CD4-positive, CD25-positive, alpha-beta regulatory T cell (primary cell): ENCODE data around the gene KRTAP5-1. TPM values are rescaled to one million over a fixed set of nuclear protein-coding genes. Genes with fewer than 3 reads are reported as not detected.
"Not testable (repeated sequence)": the region's sequence is repeated elsewhere in the genome, so short reads cannot be mapped to it uniquely, and the experiment has no call there.

Source experiments
- ATAC-seq, 2 donors: fragments of 150-1000 bp; cut with Tn5 transposase; one replicate each; pipeline ENCODE4 v1.10.0; 2021; ENCODE audit warnings: low read depth in 2 of 2, moderate number of reproducible peaks in 2 of 2, moderate library complexity in 1 of 2
- DNase-seq, 3 donors: peaks; one replicate each; pipeline versions ENCODE4 v3.0.0 to v3.0.0-alpha.2; 2012 to 2022; ENCODE audit warnings: mixed read lengths in 1 of 3
- H3K27ac ChIP-seq: one replicate; pipeline ENCODE4 v1.7.0; 2013; ENCODE audit warnings: mild to moderate bottlenecking, low read length; ENCODE audit not compliant: insufficient read depth, poor library complexity, severe bottlenecking
- H3K27me3 ChIP-seq: one replicate; pipeline ENCODE4 v1.7.0; 2013; ENCODE audit warnings: low read length; ENCODE audit not compliant: control insufficient read depth, insufficient read depth
- H3K36me3 ChIP-seq: one replicate; pipeline ENCODE4 v1.7.0; 2013; ENCODE audit warnings: mild to moderate bottlenecking, low read length, moderate library complexity; ENCODE audit not compliant: control insufficient read depth, insufficient read depth
- H3K4me1 ChIP-seq: 2 replicates; pipeline ENCODE4 v1.7.0; 2013; ENCODE audit warnings: mild to moderate bottlenecking, low read length; ENCODE audit not compliant: insufficient read depth, control insufficient read depth, poor library complexity, severe bottlenecking
- H3K4me3 ChIP-seq: one replicate; pipeline ENCODE4 v1.7.0; 2013; ENCODE audit warnings: low read depth, mild to moderate bottlenecking, low read length, moderate library complexity
- H3K9me3 ChIP-seq, 2 experiments: 1 replicate in 1 of 2; 2 replicates in 1 of 2; pipeline ENCODE4 v1.7.0; 2013; ENCODE audit warnings: low read length in 2 of 2, mild to moderate bottlenecking in 1 of 2, moderate library complexity in 1 of 2; ENCODE audit not compliant: control insufficient read depth in 2 of 2
- H3K27ac Mint-ChIP-seq, 3 donors: one replicate each; pipeline ENCODE4 v1.8.0; 2020 to 2022; ENCODE audit warnings: mild to moderate bottlenecking in 3 of 3, mixed read lengths in 3 of 3, moderate library complexity in 2 of 3
- H3K27me3 Mint-ChIP-seq: one replicate; pipeline ENCODE4 v1.8.0; 2022; ENCODE audit warnings: mild to moderate bottlenecking, mixed read lengths
- H3K36me3 Mint-ChIP-seq: one replicate; pipeline ENCODE4 v1.8.0; 2020; ENCODE audit warnings: mixed read lengths
- H3K4me1 Mint-ChIP-seq, 4 donors: one replicate each; pipeline ENCODE4 v1.8.0; 2020 to 2022; ENCODE audit warnings: mixed read lengths in 4 of 4, mild to moderate bottlenecking in 1 of 4
- H3K4me3 Mint-ChIP-seq, 4 donors: one replicate each; pipeline ENCODE4 v1.8.0; 2020 to 2022; ENCODE audit warnings: mild to moderate bottlenecking in 4 of 4, mixed read lengths in 4 of 4, moderate library complexity in 3 of 4
- H3K9me3 Mint-ChIP-seq, 7 donors: one replicate each; pipeline ENCODE4 v1.8.0; 2020 to 2022; ENCODE audit warnings: mixed read lengths in 7 of 7, mild to moderate bottlenecking in 3 of 7, moderate library complexity in 2 of 7
- polyA plus RNA-seq, 4 donors: library from polyadenylated mRNA; unstranded; fragments of 300-500 nt; fragmentation: Illumina TruSeq; gene quantifications; one replicate each; pipeline ENCODE4 v1.2.3, GENCODE V29; 2021
- total RNA-seq: library from RNA; stranded (reverse); gene quantifications from one replicate; pipeline ENCODE4 v1.2.3, GENCODE V29; 2022

The KRTAP5-1 gene, protein sequence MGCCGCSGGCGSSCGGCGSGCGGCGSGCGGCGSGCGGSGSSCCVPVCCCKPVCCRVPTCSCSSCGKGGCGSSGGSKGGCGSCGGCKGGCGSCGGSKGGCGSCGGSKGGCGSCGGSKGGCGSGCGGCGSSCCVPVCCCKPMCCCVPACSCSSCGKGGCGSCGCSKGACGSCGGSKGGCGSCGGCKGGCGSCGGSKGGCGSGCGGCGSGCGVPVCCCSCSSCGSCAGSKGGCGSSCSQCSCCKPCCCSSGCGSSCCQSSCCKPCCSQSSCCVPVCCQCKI
- not detected for total RNA-seq
- polyA plus RNA-seq: not detected

DNA sequence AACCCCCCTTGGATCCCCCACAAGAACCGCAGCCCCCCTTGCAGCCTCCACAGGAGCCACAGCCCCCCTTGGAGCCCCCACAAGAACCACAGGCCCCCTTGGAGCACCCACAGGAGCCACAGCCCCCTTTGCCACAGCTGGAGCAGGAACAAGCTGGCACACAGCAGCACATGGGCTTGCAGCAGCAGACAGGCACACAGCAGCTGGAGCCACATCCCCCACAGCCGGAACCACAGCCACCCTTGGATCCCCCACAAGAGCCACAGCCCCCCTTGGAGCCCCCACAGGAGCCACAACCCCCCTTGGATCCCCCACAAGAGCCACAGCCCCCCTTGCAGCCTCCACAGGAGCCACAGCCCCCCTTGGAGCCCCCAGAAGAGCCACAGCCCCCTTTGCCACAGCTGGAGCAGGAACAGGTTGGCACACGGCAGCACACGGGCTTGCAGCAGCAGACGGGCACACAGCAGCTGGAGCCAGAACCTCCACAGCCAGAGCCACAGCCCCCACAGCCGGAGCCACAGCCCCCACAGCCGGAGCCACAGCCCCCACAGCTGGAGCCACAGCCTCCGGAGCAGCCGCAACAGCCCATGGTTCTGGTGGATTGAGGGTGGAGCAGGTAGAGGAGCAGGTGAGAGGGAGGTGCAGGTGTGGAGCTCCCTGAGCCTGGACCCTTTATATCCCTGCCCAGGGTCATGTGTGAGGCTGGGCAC, at the start of gene KRTAP5-1:
TSS of gene KRTAP5-1 (minus strand) at position 623 of the 710 bp plus-strand sequence. CDS start at position 589, 34 bp downstream.
- H3K27me3 Mint-ChIP-seq, H3K27me3 ChIP-seq, H3K9me3 Mint-ChIP-seq, H3K4me3 ChIP-seq, H3K27ac ChIP-seq, DNase-seq, H3K36me3 ChIP-seq, H3K9me3 ChIP-seq, ATAC-seq, H3K36me3 Mint-ChIP-seq: not testable (repeated sequence)
- H3K4me1 ChIP-seq: peaks cover 31% of the 10 kb centered on the region
- peak within 1 kb of the TSS in 1 of 4 donors; percentile 44 for H3K4me3 Mint-ChIP-seq
- peak within 1 kb of the TSS in 1 of 3 donors; percentile 73 for H3K27ac Mint-ChIP-seq
- H3K4me1 Mint-ChIP-seq: peaks cover 6 to 42% (median 10%) of the 10 kb centered on the region in 4 donors

DNA sequence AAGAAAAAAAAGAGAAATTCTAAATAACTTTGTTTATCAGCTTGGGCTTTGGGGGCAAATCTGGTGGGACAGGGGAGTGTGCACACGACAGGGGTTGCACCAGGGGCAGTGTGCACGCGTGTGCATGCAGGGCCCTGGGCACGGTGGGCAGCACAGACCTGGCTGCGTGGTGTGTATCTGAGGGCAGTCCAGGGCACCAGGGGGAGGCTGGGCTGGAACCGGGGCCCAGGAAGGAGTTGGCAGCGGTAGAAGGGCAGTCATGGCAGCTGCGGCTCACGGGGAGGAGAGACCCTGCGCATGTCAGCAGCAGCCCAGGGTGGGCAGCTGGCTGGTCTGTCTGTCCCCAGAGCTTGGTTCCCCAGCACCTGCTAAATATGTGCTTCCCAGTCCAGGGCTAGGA, 48.8 kb upstream of the KRTAP5-1 start:
- Histone ChIP-seq H3K9me3 (no peaks in the 10 kb centered on the region), H3K27ac (no peak overlapping the region), H3K27me3 (no peaks in the 10 kb centered on the region), H3K36me3 (no peaks in the 10 kb centered on the region), H3K4me3 (no peak overlapping the region), H3K4me1 (peaks cover 5% of the 10 kb centered on the region)
- Mint-ChIP-seq H3K4me3 (no peak overlapping the region), H3K9me3 (peaks cover 0 to 2% (median 0%) of the 10 kb centered on the region in 7 donors), H3K27me3 (peaks cover 23% of the 10 kb centered on the region), H3K27ac (no peak overlapping the region), H3K4me1 (peaks cover 0 to 19% (median 2%) of the 10 kb centered on the region in 4 donors), H3K36me3 (no peaks in the 10 kb centered on the region)
- no peak for ATAC-seq
- no peak for DNase-seq

DNA sequence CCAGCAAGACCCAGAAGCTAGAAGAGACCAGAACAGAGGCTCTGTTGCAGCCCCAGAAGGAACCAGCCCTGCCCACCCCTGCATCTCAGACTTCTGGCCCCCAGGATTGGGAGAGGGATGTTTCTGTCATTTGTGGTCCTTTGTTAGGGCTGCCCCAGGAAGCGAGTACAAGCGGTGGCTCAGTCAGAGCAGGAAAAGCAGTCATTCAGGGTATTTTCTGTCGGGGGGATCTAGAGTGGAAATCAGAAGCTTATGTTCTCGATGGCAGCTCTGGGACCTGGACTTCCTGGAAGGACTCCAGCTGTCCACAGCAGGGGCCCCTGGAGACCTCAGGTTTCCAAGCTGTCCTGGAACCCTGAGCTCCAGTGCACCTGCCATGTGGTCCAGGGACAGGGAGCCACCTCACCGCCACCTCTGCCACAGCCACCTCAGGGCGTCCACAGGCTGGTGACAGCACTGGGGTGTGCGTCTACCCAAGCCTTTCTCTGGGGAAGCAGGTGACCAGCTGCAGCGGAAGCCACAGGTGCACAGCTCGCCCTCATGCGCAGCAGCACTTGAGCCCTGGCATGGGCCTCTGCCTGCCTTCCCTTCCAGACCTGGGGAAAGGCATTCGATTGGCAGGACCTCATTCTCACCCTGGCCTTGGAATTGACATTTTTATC, 47.1 kb upstream of the KRTAP5-1 start:
- Histone ChIP-seq H3K27ac (no peak overlapping the region), H3K4me3 (no peak overlapping the region), H3K9me3 (no peaks in the 10 kb centered on the region), H3K36me3 (no peaks in the 10 kb centered on the region), H3K4me1 (peaks cover 9% of the 10 kb centered on the region), H3K27me3 (no peaks in the 10 kb centered on the region)
- peaks cover 0 to 2% (median 0%) of the 10 kb centered on the region in 7 donors for H3K9me3 Mint-ChIP-seq
- peaks cover 0 to 20% (median 2%) of the 10 kb centered on the region in 4 donors for H3K4me1 Mint-ChIP-seq
- H3K36me3 Mint-ChIP-seq: no peaks in the 10 kb centered on the region
- DNase-seq: no peak
- peaks cover 32% of the 10 kb centered on the region for H3K27me3 Mint-ChIP-seq
- peak overlapping the region in 1 of 4 donors; percentile 1 for H3K4me3 Mint-ChIP-seq
- ATAC-seq: no peak
- H3K27ac Mint-ChIP-seq: no peak overlapping the region

DNA sequence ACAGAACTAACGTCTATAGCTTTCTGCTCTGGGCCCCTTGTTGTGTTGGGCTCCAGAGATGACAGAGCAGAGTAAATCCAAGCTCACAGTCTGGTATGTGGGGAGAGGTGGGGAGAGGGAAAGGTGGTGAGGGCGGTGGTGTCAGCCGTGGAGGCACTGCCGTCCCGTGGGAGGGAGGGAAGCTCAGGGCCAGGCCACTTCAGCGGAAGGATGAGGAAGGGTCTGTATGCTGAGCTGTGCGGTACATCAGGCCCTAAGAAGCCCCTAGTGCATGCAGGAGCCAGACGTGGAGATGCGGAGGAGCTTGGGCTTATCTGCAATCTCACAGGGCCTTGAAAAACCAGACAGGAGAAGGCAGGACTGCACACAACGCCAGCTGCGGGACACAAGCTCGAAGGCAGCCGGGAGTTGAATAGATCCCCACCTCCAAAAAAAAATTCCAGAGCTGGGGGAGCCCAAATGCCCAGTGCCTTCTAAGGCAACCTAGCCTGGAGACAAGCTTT, 46.0 kb upstream of the KRTAP5-1 start:
- Histone ChIP-seq H3K9me3 (no peaks in the 10 kb centered on the region), H3K36me3 (no peaks in the 10 kb centered on the region), H3K4me3 (no peak overlapping the region), H3K27ac (no peak overlapping the region), H3K4me1 (peaks cover 9% of the 10 kb centered on the region), H3K27me3 (no peaks in the 10 kb centered on the region)
- Mint-ChIP-seq H3K27me3 (peaks cover 38% of the 10 kb centered on the region), H3K36me3 (no peaks in the 10 kb centered on the region), H3K27ac (peak overlapping the region in 1 of 3 donors; percentile 14), H3K4me1 (peaks cover 0 to 20% (median 2%) of the 10 kb centered on the region in 4 donors), H3K9me3 (no peaks in the 10 kb centered on the region), H3K4me3 (no peak overlapping the region)
- DNase-seq: no peak
- ATAC-seq: no peak

DNA sequence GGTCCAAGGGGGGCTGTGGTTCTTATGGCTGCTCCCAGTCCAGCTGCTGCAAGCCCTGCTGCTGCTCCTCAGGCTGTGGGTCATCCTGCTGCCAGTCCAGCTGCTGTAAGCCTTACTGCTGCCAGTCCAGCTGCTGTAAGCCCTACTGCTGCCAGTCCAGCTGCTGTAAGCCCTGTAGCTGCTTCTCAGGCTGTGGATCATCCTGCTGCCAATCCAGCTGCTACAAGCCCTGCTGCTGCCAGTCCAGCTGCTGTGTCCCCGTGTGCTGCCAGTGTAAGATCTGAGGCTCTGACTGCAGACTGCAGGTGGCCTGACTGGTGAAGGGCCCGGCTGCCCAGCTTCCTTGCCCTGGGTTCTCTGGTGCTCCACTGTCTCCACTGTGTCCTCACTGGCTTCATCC, 45.2 kb upstream of the KRTAP5-1 start:
- no peak for ATAC-seq
- no peaks in the 10 kb centered on the region for H3K9me3 Mint-ChIP-seq
- H3K4me3 Mint-ChIP-seq: no peak overlapping the region
- H3K4me3 ChIP-seq: no peak overlapping the region
- no peaks in the 10 kb centered on the region for H3K36me3 Mint-ChIP-seq
- no peaks in the 10 kb centered on the region for H3K9me3 ChIP-seq
- H3K4me1 ChIP-seq: peaks cover 9% of the 10 kb centered on the region
- peak overlapping the region in 1 of 3 donors; percentile 64 for H3K27ac Mint-ChIP-seq
- no peaks in the 10 kb centered on the region for H3K27me3 ChIP-seq
- H3K27me3 Mint-ChIP-seq: peaks cover 41% of the 10 kb centered on the region
- no peaks in the 10 kb centered on the region for H3K36me3 ChIP-seq
- peaks cover 0 to 20% (median 2%) of the 10 kb centered on the region in 4 donors for H3K4me1 Mint-ChIP-seq
- DNase-seq: no peak
- no peak overlapping the region for H3K27ac ChIP-seq

DNA sequence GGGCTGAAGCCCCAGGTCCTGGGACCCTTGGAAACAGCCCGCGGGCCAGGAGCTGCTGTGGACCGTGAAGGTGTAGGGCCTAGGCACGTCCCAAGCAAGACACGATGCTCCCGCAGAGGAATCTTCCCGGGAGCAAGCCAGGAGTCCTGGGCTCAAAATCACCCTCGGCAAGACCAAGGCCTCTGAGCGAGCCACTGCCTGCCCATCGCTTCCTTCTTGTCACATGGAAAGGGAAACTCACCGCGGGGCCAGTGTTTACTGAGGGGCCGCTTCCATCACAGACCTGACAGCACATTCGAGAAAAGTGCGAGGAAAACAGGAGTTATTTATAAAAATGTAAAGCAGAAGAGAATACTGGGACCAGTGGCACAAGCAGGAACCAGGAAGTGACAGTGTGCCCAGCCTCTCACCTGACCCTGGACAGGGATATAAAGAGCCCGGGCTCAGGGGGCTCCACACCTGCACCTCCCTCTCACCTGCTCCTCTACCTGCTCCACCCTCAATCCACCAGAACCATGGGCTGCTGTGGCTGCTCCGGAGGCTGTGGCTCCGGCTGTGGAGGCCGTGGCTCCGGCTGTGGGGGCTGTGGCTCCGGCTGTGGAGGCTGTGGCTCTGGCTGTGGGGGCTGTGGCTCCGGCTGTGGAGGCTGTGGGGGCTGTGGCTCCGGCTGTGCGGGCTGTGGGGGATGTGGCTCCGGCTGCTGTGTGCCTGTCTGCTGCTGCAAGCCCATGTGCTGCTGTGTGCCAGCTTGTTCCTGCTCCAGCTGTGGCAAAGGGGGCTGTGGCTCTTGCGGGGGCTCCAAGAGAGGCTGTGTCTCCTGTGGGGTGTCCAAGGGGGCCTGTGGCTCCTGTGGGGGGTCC, 44.5 kb upstream of the KRTAP5-1 start, which contains the start of gene KRTAP5-5:
TSS of gene KRTAP5-5 (plus strand) at position 450 of the 860 bp plus-strand sequence. CDS start at position 516, 66 bp downstream.
- Histone ChIP-seq H3K9me3 (no peaks in the 10 kb centered on the region), H3K4me1 (peaks cover 9% of the 10 kb centered on the region), H3K36me3 (no peaks in the 10 kb centered on the region), H3K27ac (no peak within 1 kb of the TSS), H3K27me3 (no peaks in the 10 kb centered on the region), H3K4me3 (no peak within 1 kb of the TSS)
- H3K4me3 Mint-ChIP-seq: peak within 1 kb of the TSS in 1 of 4 donors; percentile 2
- H3K27ac Mint-ChIP-seq: peak within 1 kb of the TSS in 2 of 3 donors; percentile 14 to 64
- no peaks in the 10 kb centered on the region for H3K9me3 Mint-ChIP-seq
- DNase-seq (no peak), ATAC-seq (no peak)
- peaks cover 41% of the 10 kb centered on the region for H3K27me3 Mint-ChIP-seq
- H3K4me1 Mint-ChIP-seq: peaks cover 0 to 20% (median 2%) of the 10 kb centered on the region in 4 donors
- H3K36me3 Mint-ChIP-seq: no peaks in the 10 kb centered on the region
